Heart left ventricle (tissue), 16 donors: Measurements from ENCODE around the gene CDK4. TPM values are rescaled to one million over a fixed set of nuclear protein-coding genes. Genes with fewer than 3 reads are reported as not detected.

Experiments
- ATAC-seq, 4 donors: fragments of 200-7000 bp; cut with Tn5 transposase; one replicate each; pipeline ENCODE4 v1.9.1; 2020 to 2022; ENCODE audit warnings: moderate library complexity in 4 of 4, mild to moderate bottlenecking in 3 of 4, moderate number of reproducible peaks in 1 of 4
- DNase-seq, 5 donors: peaks; one replicate each; pipeline ENCODE4 v3.0.0-alpha.2; 2020
- H3K27ac ChIP-seq, 12 donors: fragments of 200-600 bp; sonication (generic) in 4 of 12; one replicate each; pipeline versions ENCODE4 v1.5.0 to v1.8.0; 2016 to 2022; ENCODE audit warnings: mild to moderate bottlenecking in 2 of 12
- H3K27me3 ChIP-seq, 9 donors: fragments of 200-600 bp; sonication (generic) in 2 of 9; one replicate each; pipeline versions ENCODE4 v1.5.1 to v1.8.0; 2016 to 2022; ENCODE audit warnings: mild to moderate bottlenecking in 3 of 9
- H3K36me3 ChIP-seq, 9 donors: fragments of 200-600 bp; sonication (generic) in 2 of 9; one replicate each; pipeline versions ENCODE4 v1.5.0 to v1.8.0; 2018 to 2022; ENCODE audit warnings: mild to moderate bottlenecking in 2 of 9
- H3K4me1 ChIP-seq, 12 donors: fragments of 200-600 bp; sonication (generic) in 4 of 12; one replicate each; pipeline versions ENCODE4 v1.5.0 to v1.8.0; 2016 to 2022; ENCODE audit warnings: mild to moderate bottlenecking in 3 of 12
- H3K4me3 ChIP-seq, 12 donors: fragments of 200-600 bp; sonication (generic) in 4 of 12; one replicate each; pipeline versions ENCODE4 v1.5.0 to v1.8.0; 2017 to 2022; ENCODE audit warnings: mild to moderate bottlenecking in 9 of 12, moderate library complexity in 4 of 12
- H3K9me3 ChIP-seq, 12 donors: fragments of 200-600 bp; sonication (generic) in 4 of 12; one replicate each; pipeline versions ENCODE4 v1.5.0 to v1.8.0; 2016 to 2022; ENCODE audit warnings: mild to moderate bottlenecking in 1 of 12
- CTCF ChIP-seq, 12 donors: fragments of 200-600 bp; sonication (generic) in 4 of 12; IDR thresholded peaks; one replicate each; pipeline versions ENCODE4 v1.5.0 to v1.8.0; 2018 to 2022; ENCODE audit warnings: antibody characterized with exemption in 12 of 12, mild to moderate bottlenecking in 5 of 12
- POLR2A ChIP-seq, 2 donors: fragments of 450-650 bp; IDR thresholded peaks; one replicate each; pipeline ENCODE4 v1.6.1; 2017; ENCODE audit warnings: antibody characterized with exemption in 2 of 2, mild to moderate bottlenecking in 2 of 2, moderate library complexity in 2 of 2
- WGBS, 4 donors: extraction: QIAGEN DNeasy Blood & Tissue Kit in 2 of 4; methylation state at CpG; one replicate each; pipeline versions ENCODE4 v1.1.5 to v1.1.7; 2013 to 2018; 5-methylcytosine and 5-hydroxymethylcytosine counted together
- intact Hi-C, 10 donors: fragments of 100-400 bp; cut with DNase I; formaldehyde crosslinking; loops; one replicate each; pipeline versions ENCODE4 v1.11.1 to v1.14.2; 2022
- polyA plus RNA-seq, 2 donors: library from polyadenylated mRNA; stranded (reverse); fragments of 200-250 nt; gene quantifications; one replicate each; pipeline ENCODE4 v1.2.3, GENCODE V29; 2013
- total RNA-seq, 9 donors: library from RNA; depleted of rRNA in 2 of 9; stranded (reverse); fragments of >200 nt in 2 of 9; fragmentation: NEBNext Ultra II Directional in 3 of 9; extraction: Animal tissue kit (Norgen Biotek cat#: 25700) in 3 of 9; gene quantifications; one replicate each; pipeline versions ENCODE4 v1.1.0 to v1.2.4, GENCODE V29; 2016 to 2023
- donor health status: ischemic (EF 13 %, LVEDD 7.1; RV severe dilation, severe dysfunction).
- donor health status: healthy with polysubstance abuse.
- donor health status: DM: no; HTN: yes; CAD: no.
- donor health status: DM: no; HTN: no; CAD: no.
- donor health status: ischemic (EF 25% LVEDD 6.9; RV normal size, moderate dysfunction).
- donor health status: ischemic (EF 25% LVEDD 5.7; RV mildly dilated, moderate dysfunction).
- donor health status: healthy.
- donor health status: DM: yes; HTN: yes; CAD: no.
- donor health status: ischemic (EF 35%, LVEDD 5.7; RV mildly dilated, moderate dysfunction).
- donor health status: nonischemic (EF 11% LVEDD 7.7; RV severe dilation, severe dysfunction).
- donor health status: DM: yes; HTN: yes; CAD: no.
- donor health status: PGD.
- donor health status: ischemic (EF 29% LVEDD 5.4; RV normal size, mild dysfunction).
- donor health status: nonischemic (EF 23%, LVEDD 6.1; RV moderate dilation, normal function).

Gene CDK4
- total and polyA plus RNA-seq, 11 donors = 23.4 to 81.9 (median 50.2) TPM

- DNase-seq = no peak
- Histone ChIP-seq H3K36me3 (peaks cover 0 to 23% (median 15%) of the 10 kb centered on the region in 9 donors), H3K9me3 (no peaks in the 10 kb centered on the region), H3K27me3 (peaks cover 9 to 34% (median 24%) of the 10 kb centered on the region in 9 donors), H3K27ac (no peak overlapping the region), H3K4me3 (no peak overlapping the region), H3K4me1 (peaks cover 3 to 30% (median 15%) of the 10 kb centered on the region in 12 donors)
- TF ChIP-seq CTCF (IDR thresholded peaks at IDR 0.05) (no peak), POLR2A (IDR thresholded peaks at IDR 0.05) (no peak)
- ATAC-seq = no peak
- intact Hi-C loops = no loop called here
- WGBS, 4 donors = 92 to 98% (median 94%) methylated on average over 3 of the region's 3 CpGs
These were observed 8.4 kb upstream of the CDK4 start for GRCh38 chr12:57760347-57760982.

- H3K27me3 ChIP-seq = peaks cover 5 to 24% (median 14%) of the 10 kb centered on the region in 9 donors
- TF ChIP-seq POLR2A (IDR thresholded peaks at IDR 0.05) = no peak
- TF ChIP-seq CTCF (IDR thresholded peaks at IDR 0.05) = peak in 9 of 12 donors; percentile 8 to 52 (median 37)
- ATAC-seq (no peak), DNase-seq (no peak)
- WGBS, 4 donors = 39 to 45% (median 42%) methylated on average over 3 of the region's 3 CpGs
- H3K4me3 ChIP-seq = no peak overlapping the region
- intact Hi-C loops = no loop called here
- no peaks in the 10 kb centered on the region for H3K9me3 ChIP-seq
- no peak overlapping the region for H3K27ac ChIP-seq
- H3K4me1 ChIP-seq = peaks cover 0 to 23% (median 12%) of the 10 kb centered on the region in 12 donors
- peaks cover 0 to 23% (median 15%) of the 10 kb centered on the region in 9 donors for H3K36me3 ChIP-seq
These were observed 7.4 kb upstream of the CDK4 start for GRCh38 chr12:57759360-57759980.

- TF ChIP-seq CTCF (IDR thresholded peaks at IDR 0.05) = no peak
- TF ChIP-seq POLR2A (IDR thresholded peaks at IDR 0.05) = no peak
- H3K27ac ChIP-seq = no peak overlapping the region
- ATAC-seq (no peak), DNase-seq (no peak)
- H3K4me3 ChIP-seq = no peak overlapping the region
- peaks cover 0 to 17% (median 8%) of the 10 kb centered on the region in 9 donors for H3K27me3 ChIP-seq
- intact Hi-C loops = no loop called here
- H3K4me1 ChIP-seq = peaks cover 0 to 26% (median 15%) of the 10 kb centered on the region in 12 donors
- H3K9me3 ChIP-seq = no peaks in the 10 kb centered on the region
- WGBS, 4 donors = 90 to 94% (median 93%) methylated on average over 15 to 25 of the region's 25 CpGs
- peaks cover 0 to 23% (median 15%) of the 10 kb centered on the region in 9 donors for H3K36me3 ChIP-seq
These were observed 6.6 kb upstream of the CDK4 start for GRCh38 chr12:57758552-57759359.

GRCh38 chr12:57757771-57758170 lies 5.7 kb upstream of the CDK4 start:
- no peak overlapping the region for H3K27ac ChIP-seq
- intact Hi-C loops = no loop called here
- ATAC-seq = no peak
- no peak for DNase-seq
- no peak overlapping the region for H3K4me3 ChIP-seq
- H3K9me3 ChIP-seq = no peaks in the 10 kb centered on the region
- 88 to 97% (median 93%) methylated on average over 4 of the region's 4 CpGs for WGBS, 4 donors
- H3K27me3 ChIP-seq = peaks cover 0 to 7% (median 0%) of the 10 kb centered on the region in 9 donors
- peaks cover 0 to 36% (median 19%) of the 10 kb centered on the region in 12 donors for H3K4me1 ChIP-seq
- no peak for TF ChIP-seq CTCF (IDR thresholded peaks at IDR 0.05)
- no peak for TF ChIP-seq POLR2A (IDR thresholded peaks at IDR 0.05)
- peaks cover 0 to 23% (median 15%) of the 10 kb centered on the region in 9 donors for H3K36me3 ChIP-seq
